ENCODE results near the gene COL17A1.

The COL17A1 gene

GRCh38 chr10:104029521-104029860, 56.2 kb downstream of the COL17A1 start:
- DNase-seq, result no peak

- no peak for DNase-seq
These were observed 56.7 kb downstream of the COL17A1 start for GRCh38 chr10:104028823-104029520.

- DNase-seq, result no peak
These were observed 57.5 kb downstream of the COL17A1 start for GRCh38 chr10:104028146-104028545.

- no peak for DNase-seq
These were observed 58.9 kb downstream of the COL17A1 start for GRCh38 chr10:104026762-104027161.

GRCh38 chr10:104025524-104025923, 60.2 kb downstream of the COL17A1 start:
- no peak for DNase-seq

GRCh38 chr10:104022026-104022425, 63.7 kb downstream of the COL17A1 start:
- DNase-seq, result no peak

- no peak for DNase-seq
These were observed 64.4 kb downstream of the COL17A1 start for GRCh38 chr10:104021246-104021645.

GRCh38 chr10:104020020-104020419, 65.7 kb downstream of the COL17A1 start:
- DNase-seq, result no peak

- DNase-seq, result no peak
These were observed 67.2 kb downstream of the COL17A1 start for GRCh38 chr10:104018471-104018870.

- no peak for DNase-seq
These were observed 69.0 kb downstream of the COL17A1 start for GRCh38 chr10:104016661-104017060.

GRCh38 chr10:104014176-104014575, 71.5 kb downstream of the COL17A1 start:
- DNase-seq, result no peak

- no peak for DNase-seq
These were observed 72.2 kb downstream of the COL17A1 start for GRCh38 chr10:104013489-104013888.

- no peak for DNase-seq
These were observed 73.8 kb downstream of the COL17A1 start for GRCh38 chr10:104011904-104012303.

- no peak for DNase-seq
These were observed 80.4 kb downstream of the COL17A1 start for GRCh38 chr10:104005172-104005863.

GRCh38 chr10:104002911-104003310, 82.8 kb downstream of the COL17A1 start:
- no peak for DNase-seq

- no peak for DNase-seq
These were observed 86.9 kb downstream of the COL17A1 start for GRCh38 chr10:103998805-103999204.

GRCh38 chr10:103995134-103995533, 90.5 kb downstream of the COL17A1 start:
- no peak for DNase-seq

GRCh38 chr10:103991393-103992128, 94.1 kb downstream of the COL17A1 start:
- no peak for DNase-seq

GRCh38 chr10:103990531-103990930, 95.1 kb downstream of the COL17A1 start:
- DNase-seq, result no peak

GRCh38 chr10:103990121-103990520, 95.6 kb downstream of the COL17A1 start:
- no peak for DNase-seq

- no peak for DNase-seq
These were observed 99.3 kb downstream of the COL17A1 start for GRCh38 chr10:103986360-103986759.

GRCh38 chr10:103985726-103986125, 100.0 kb downstream of the COL17A1 start:
- DNase-seq, result no peak

GRCh38 chr10:103983367-103983911, 102.2 kb downstream of the COL17A1 start:
- DNase-seq, result no peak

- DNase-seq, result no peak
These were observed 103.0 kb downstream of the COL17A1 start for GRCh38 chr10:103982639-103983038.

All from 8988T (cell line).